Measurements from ENCODE around the gene ODAD3. TPM values are rescaled to one million over a fixed set of nuclear protein-coding genes. Genes with fewer than 3 reads are reported as not detected.
A peak's percentile ranks its signal among the peaks of the same experiment; 100 is the strongest.

The ODAD3 gene
- total and polyA plus RNA-seq, 8 donors, result 0.38 to 0.92 (median 0.62) TPM; not detected in 5

DNA sequence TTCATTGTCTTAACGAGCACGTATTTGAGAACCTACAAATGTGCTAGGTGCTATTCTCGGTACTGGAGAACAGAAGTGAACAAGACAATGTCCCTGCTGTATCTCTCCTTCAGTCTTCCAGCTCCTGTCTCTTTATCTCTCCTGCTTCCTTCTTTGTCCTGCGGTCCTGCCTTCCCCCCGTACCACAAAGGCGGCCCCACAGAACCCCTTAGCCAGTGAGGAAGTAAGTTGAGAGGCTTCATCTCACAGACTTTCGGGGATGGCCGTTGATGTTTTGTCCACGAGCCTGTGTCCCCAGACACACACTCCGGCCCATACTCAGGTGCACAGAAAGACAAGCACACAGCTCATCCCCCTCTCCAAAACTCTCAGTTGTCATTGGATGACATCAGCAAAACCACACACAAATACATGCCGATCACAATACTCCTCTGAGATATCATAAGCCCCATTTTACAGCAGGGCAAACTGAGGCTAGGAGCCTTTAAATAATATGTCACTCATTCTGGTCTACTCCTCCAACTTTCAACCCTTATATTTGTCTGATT is 61.0 kb downstream of the ODAD3 start:
- peaks cover 34 to 48% (median 46%) of the 10 kb centered on the region in 4 donors for H3K4me1 ChIP-seq
- 22 to 30% (median 26%) methylated on average over 11 of the region's 11 CpGs for WGBS, 5 donors
- DNase-seq, result peak in 1 of 2 donors; percentile 24
- no peaks in the 10 kb centered on the region for H3K27me3 ChIP-seq
- H3K4me3 ChIP-seq, result peak overlapping the region; percentile 40 to 67 (median 60)
- no peaks in the 10 kb centered on the region for H3K9me3 ChIP-seq
- intact Hi-C loops (cut with DNase I; ENCODE audit: low total_unique reads), result no loop called here
- peaks cover 0 to 23% (median 20%) of the 10 kb centered on the region in 4 donors for H3K36me3 ChIP-seq
- TF ChIP-seq POLR2A (IDR thresholded peaks at IDR 0.05) (no peak), EP300 (IDR thresholded peaks at IDR 0.05) (no peak)
- TF ChIP-seq, protein P1, sequence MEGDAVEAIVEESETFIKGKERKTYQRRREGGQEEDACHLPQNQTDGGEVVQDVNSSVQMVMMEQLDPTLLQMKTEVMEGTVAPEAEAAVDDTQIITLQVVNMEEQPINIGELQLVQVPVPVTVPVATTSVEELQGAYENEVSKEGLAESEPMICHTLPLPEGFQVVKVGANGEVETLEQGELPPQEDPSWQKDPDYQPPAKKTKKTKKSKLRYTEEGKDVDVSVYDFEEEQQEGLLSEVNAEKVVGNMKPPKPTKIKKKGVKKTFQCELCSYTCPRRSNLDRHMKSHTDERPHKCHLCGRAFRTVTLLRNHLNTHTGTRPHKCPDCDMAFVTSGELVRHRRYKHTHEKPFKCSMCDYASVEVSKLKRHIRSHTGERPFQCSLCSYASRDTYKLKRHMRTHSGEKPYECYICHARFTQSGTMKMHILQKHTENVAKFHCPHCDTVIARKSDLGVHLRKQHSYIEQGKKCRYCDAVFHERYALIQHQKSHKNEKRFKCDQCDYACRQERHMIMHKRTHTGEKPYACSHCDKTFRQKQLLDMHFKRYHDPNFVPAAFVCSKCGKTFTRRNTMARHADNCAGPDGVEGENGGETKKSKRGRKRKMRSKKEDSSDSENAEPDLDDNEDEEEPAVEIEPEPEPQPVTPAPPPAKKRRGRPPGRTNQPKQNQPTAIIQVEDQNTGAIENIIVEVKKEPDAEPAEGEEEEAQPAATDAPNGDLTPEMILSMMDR (IDR thresholded peaks at IDR 0.05), result no peak
- H3K27ac ChIP-seq, result peak overlapping the region in 4 of 5 donors; percentile 96 to 99 (median 96)

DNA sequence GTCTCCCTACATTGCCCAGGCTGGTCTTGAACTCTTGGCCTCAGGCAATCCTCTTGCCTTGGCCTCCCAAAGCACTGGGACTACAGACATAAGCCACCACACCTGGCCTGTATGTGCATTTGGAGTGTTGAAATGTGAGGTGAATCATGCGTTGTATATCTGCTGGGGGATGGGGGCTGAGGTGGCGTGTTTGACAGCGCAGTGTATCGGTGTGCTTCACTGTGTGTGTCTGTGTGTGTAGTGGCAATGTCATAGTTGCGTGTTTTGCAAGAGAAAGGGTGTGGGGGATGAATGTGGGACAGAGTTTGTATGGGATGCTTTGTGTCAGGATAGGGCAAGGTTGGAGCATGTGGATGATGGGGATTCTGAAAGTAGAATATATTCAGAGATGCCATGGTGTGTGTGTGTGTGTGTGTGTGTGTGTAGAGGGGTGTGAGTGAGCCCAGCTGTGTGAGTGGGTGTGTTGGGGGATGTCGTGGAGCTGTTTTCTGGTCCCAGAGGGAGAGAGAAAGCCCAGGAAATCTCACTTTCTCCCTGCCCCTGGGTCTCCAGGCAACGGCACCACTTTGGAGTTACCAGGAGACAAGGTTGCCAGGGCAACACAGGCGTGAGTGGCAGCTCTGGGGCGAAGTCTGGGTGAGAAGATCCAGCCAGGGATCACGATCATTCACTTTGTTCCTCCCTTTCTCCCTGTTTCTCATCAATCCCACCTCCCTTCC is 61.6 kb downstream of the ODAD3 start:
- TF ChIP-seq EP300 (IDR thresholded peaks at IDR 0.05), result no peak
- peaks cover 33 to 42% (median 40%) of the 10 kb centered on the region in 4 donors for H3K4me1 ChIP-seq
- no peaks in the 10 kb centered on the region for H3K27me3 ChIP-seq
- H3K27ac ChIP-seq, result peak overlapping the region in 1 of 5 donors; percentile 96
- 51 to 60% (median 53%) methylated on average over 10 of the region's 10 CpGs for WGBS, 5 donors
- H3K9me3 ChIP-seq, result no peaks in the 10 kb centered on the region
- intact Hi-C loops (cut with DNase I; ENCODE audit: low total_unique reads), result no loop called here
- DNase-seq, result peak; percentile 44 to 88
- H3K4me3 ChIP-seq, result peak overlapping the region in 1 of 4 donors; percentile 62
- H3K36me3 ChIP-seq, result peaks cover 0 to 28% (median 24%) of the 10 kb centered on the region in 4 donors

DNA sequence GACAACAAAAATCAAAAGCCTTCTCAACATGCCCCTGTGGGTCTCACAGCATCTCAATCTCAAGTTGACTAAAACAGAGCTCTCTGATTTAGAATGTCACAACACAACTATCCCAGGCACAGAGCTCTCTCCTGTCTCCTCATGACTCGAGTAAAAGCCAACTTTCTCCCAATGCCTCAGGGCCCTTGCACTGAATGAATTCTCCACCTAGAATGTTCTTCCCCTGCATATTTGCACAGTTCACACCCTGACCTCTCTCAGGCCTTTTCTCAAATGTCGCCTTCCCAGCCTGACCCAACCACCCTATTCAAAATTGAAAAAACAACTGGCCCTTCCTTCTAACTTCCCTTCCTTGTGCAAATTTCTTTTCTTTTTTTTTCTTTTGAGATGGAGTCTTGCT is 64.2 kb downstream of the ODAD3 start:
- intact Hi-C loops (cut with DNase I; ENCODE audit: low total_unique reads), result no loop called here
- no peak overlapping the region for H3K27ac ChIP-seq
- DNase-seq, result no peak
- H3K36me3 ChIP-seq, result peaks cover 0 to 49% (median 43%) of the 10 kb centered on the region in 4 donors
- no peaks in the 10 kb centered on the region for H3K9me3 ChIP-seq
- peaks cover 13 to 19% (median 14%) of the 10 kb centered on the region in 4 donors for H3K4me1 ChIP-seq
- H3K27me3 ChIP-seq, result no peaks in the 10 kb centered on the region
- WGBS, 5 donors, result 90 to 96% (median 94%) methylated on average over 2 of the region's 2 CpGs
- TF ChIP-seq, protein P1 (IDR thresholded peaks at IDR 0.05), result no peak
- no peak for TF ChIP-seq EP300 (IDR thresholded peaks at IDR 0.05)
- TF ChIP-seq POLR2AphosphoS5 (IDR thresholded peaks at IDR 0.05), result no peak
- no peak for TF ChIP-seq POLR2A (IDR thresholded peaks at IDR 0.05)
- no peak overlapping the region for H3K4me3 ChIP-seq

Small RNA genes lying within 50 kb of the gene (small RNA-seq; reads per million reads assigned to genes)
- 0 reads per million in 4 donors for gene RF00019

Other genes starting within 250 kb of the ODAD3 start
- gene KANK2, start 237.6 kb downstream of the ODAD3 start, total RNA-seq, result 100 to 1,000 TPM; 120 to 415 (median 251) TPM
- 100 to 1,000 TPM in 2 of 3 donors, 10 to 100 TPM in 1; 82.4 to 158 (median 144) TPM for gene KANK2, start 237.6 kb downstream of the ODAD3 start, polyA plus RNA-seq
- not detected for gene ANGPTL8, start 195.5 kb downstream of the ODAD3 start, total RNA-seq
- under 1 TPM in 1 of 3 donors, not detected in 2; 0.70 TPM for gene ANGPTL8, start 195.5 kb downstream of the ODAD3 start, polyA plus RNA-seq
- gene DOCK6, start 172.6 kb downstream of the ODAD3 start, total RNA-seq, result 100 to 1,000 TPM in 2 of 5 donors, 10 to 100 TPM in 3; 32.1 to 243 (median 99.5) TPM
- gene DOCK6, start 172.6 kb downstream of the ODAD3 start, polyA plus RNA-seq, result 10 to 100 TPM; 21.4 to 39.8 (median 24.0) TPM
- gene TSPAN16, start 139.0 kb downstream of the ODAD3 start, total RNA-seq, result not detected
- not detected for gene TSPAN16, start 139.0 kb downstream of the ODAD3 start, polyA plus RNA-seq
- 10 to 100 TPM; 11.6 to 63.3 (median 16.3) TPM for gene RAB3D, start 95.5 kb downstream of the ODAD3 start, total RNA-seq
- gene RAB3D, start 95.5 kb downstream of the ODAD3 start, polyA plus RNA-seq, result 10 to 100 TPM; 14.1 to 25.7 (median 21.7) TPM
- 100 to 1,000 TPM in 2 of 5 donors, 10 to 100 TPM in 2, 1 to 10 TPM in 1; 5.8 to 117 (median 69.3) TPM for gene TMEM205, start 88.9 kb downstream of the ODAD3 start, total RNA-seq
- gene TMEM205, start 88.9 kb downstream of the ODAD3 start, polyA plus RNA-seq, result 100 to 1,000 TPM in 1 of 3 donors, 10 to 100 TPM in 2; 58.2 to 169 (median 61.7) TPM
- gene CCDC159, start 88.6 kb downstream of the ODAD3 start, total RNA-seq, result 10 to 100 TPM in 4 of 5 donors, 1 to 10 TPM in 1; 2.9 to 91.2 (median 20.3) TPM
- gene CCDC159, start 88.6 kb downstream of the ODAD3 start, polyA plus RNA-seq, result 10 to 100 TPM; 40.5 to 96.3 (median 70.0) TPM
- 100 to 1,000 TPM in 1 of 5 donors, 10 to 100 TPM in 1, 1 to 10 TPM in 3; 6.1 to 364 (median 9.9) TPM for gene PLPPR2, start 79.7 kb downstream of the ODAD3 start, total RNA-seq
- 10 to 100 TPM in 1 of 3 donors, 1 to 10 TPM in 2; 6.4 to 15.2 (median 9.8) TPM for gene PLPPR2, start 79.7 kb downstream of the ODAD3 start, polyA plus RNA-seq
- under 1 TPM in 2 of 5 donors, not detected in 3; 0.37 to 0.45 TPM for gene SWSAP1, start 60.5 kb downstream of the ODAD3 start, total RNA-seq
- 1 to 10 TPM; 3.2 to 4.1 (median 3.4) TPM for gene SWSAP1, start 60.5 kb downstream of the ODAD3 start, polyA plus RNA-seq
- gene EPOR, start 50.8 kb downstream of the ODAD3 start, total RNA-seq, result 10 to 100 TPM in 4 of 5 donors, 1 to 10 TPM in 1; 4.8 to 19.9 (median 14.6) TPM
- gene EPOR, start 50.8 kb downstream of the ODAD3 start, polyA plus RNA-seq, result 1 to 10 TPM; 3.7 to 8.9 (median 5.0) TPM
- 100 to 1,000 TPM in 3 of 5 donors, 10 to 100 TPM in 2; 22.8 to 454 (median 107) TPM for gene RGL3, start 15.8 kb downstream of the ODAD3 start, total RNA-seq
- gene RGL3, start 15.8 kb downstream of the ODAD3 start, polyA plus RNA-seq, result 10 to 100 TPM; 20.6 to 41.2 (median 26.3) TPM
- 100 to 1,000 TPM in 2 of 5 donors, 10 to 100 TPM in 3; 30.3 to 221 (median 76.9) TPM for gene PRKCSH, start 514 bp upstream of the ODAD3 start, total RNA-seq
- gene PRKCSH, start 514 bp upstream of the ODAD3 start, polyA plus RNA-seq, result 100 to 1,000 TPM; 109 to 138 (median 115) TPM
- 10 to 100 TPM in 1 of 5 donors, 1 to 10 TPM in 2, not detected in 2; 1.5 to 11.0 (median 7.2) TPM for gene ELAVL3, start 45.9 kb upstream of the ODAD3 start, total RNA-seq
- gene ELAVL3, start 45.9 kb upstream of the ODAD3 start, polyA plus RNA-seq, result under 1 TPM in 2 of 3 donors, not detected in 1; 0.10 to 0.31 TPM
- gene ZNF653, start 70.7 kb upstream of the ODAD3 start, total RNA-seq, result 10 to 100 TPM in 4 of 5 donors, 1 to 10 TPM in 1; 6.7 to 99.6 (median 10.5) TPM
- gene ZNF653, start 70.7 kb upstream of the ODAD3 start, polyA plus RNA-seq, result 10 to 100 TPM in 2 of 3 donors, 1 to 10 TPM in 1; 9.8 to 35.9 (median 17.3) TPM
- 100 to 1,000 TPM in 1 of 5 donors, 10 to 100 TPM in 4; 15.6 to 119 (median 49.0) TPM for gene ECSIT, start 94.0 kb upstream of the ODAD3 start, total RNA-seq
- gene ECSIT, start 94.0 kb upstream of the ODAD3 start, polyA plus RNA-seq, result 10 to 100 TPM; 93.2 to 96.5 (median 95.1) TPM
- gene CNN1, start 103.7 kb upstream of the ODAD3 start, total RNA-seq, result 1,000 to 10,000 TPM in 1 of 5 donors, 100 to 1,000 TPM in 4; 205 to 1,183 (median 570) TPM
- gene CNN1, start 103.7 kb upstream of the ODAD3 start, polyA plus RNA-seq, result 100 to 1,000 TPM in 1 of 3 donors, 10 to 100 TPM in 2; 70.2 to 585 (median 70.6) TPM
- gene ELOF1, start 124.1 kb upstream of the ODAD3 start, total RNA-seq, result 10 to 100 TPM in 4 of 5 donors, 1 to 10 TPM in 1; 2.3 to 25.5 (median 21.4) TPM
- gene ELOF1, start 124.1 kb upstream of the ODAD3 start, polyA plus RNA-seq, result 10 to 100 TPM; 87.0 to 96.4 (median 93.1) TPM
- gene ACP5, start 142.5 kb upstream of the ODAD3 start, total RNA-seq, result 10 to 100 TPM in 2 of 5 donors, 1 to 10 TPM in 2, not detected in 1; 6.1 to 47.5 (median 25.3) TPM
- gene ACP5, start 142.5 kb upstream of the ODAD3 start, polyA plus RNA-seq, result 10 to 100 TPM; 48.9 to 67.9 (median 67.4) TPM
- gene ZNF627, start 162.4 kb upstream of the ODAD3 start, total RNA-seq, result 10 to 100 TPM in 2 of 5 donors, 1 to 10 TPM in 2, not detected in 1; 1.4 to 21.7 (median 10.7) TPM
- 1 to 10 TPM; 5.5 to 6.4 (median 6.3) TPM for gene ZNF627, start 162.4 kb upstream of the ODAD3 start, polyA plus RNA-seq

All from stomach (tissue), 9 donors.